PC-9 (cell line): Measurements from ENCODE around the gene JUND. TPM values are rescaled to one million over a fixed set of nuclear protein-coding genes. Genes with fewer than 3 reads are reported as not detected.

ENCODE experiments used
- BruUV-seq: library from RNA; stranded (reverse); fragments of 400-500 nt; replicated peaks from 2 replicates; lab custom pipeline; 2021; lab: Mats Ljungman, UMichigan
- CTCF ChIA-PET: fragments of 300-600 bp; sonication (Branson Sonifier 250); formaldehyde crosslinking; loops from one replicate; lab custom pipeline; 2022; ENCODE audit warnings: antibody characterized with exemption; lab: Charles Lee
- POLR2A ChIA-PET: fragments of 300-600 bp; sonication (Branson Sonifier 250); formaldehyde crosslinking; loops from one replicate; lab custom pipeline; 2022; ENCODE audit warnings: antibody characterized with exemption; ENCODE audit not compliant: unreplicated experiment; lab: Charles Lee
- DNase-seq, 2 experiments: peaks; one replicate each; pipeline versions ENCODE4 v3.0.0 to v3.0.0-alpha.2; 2015 to 2022; ENCODE audit warnings: mixed read lengths in 1 of 2
- H2AFZ ChIP-seq: fragments of 200-600 bp; sonication (generic); 2 replicates; pipeline ENCODE4 v1.8.1; 2017; ENCODE audit warnings: antibody characterized with exemption
- H3F3A ChIP-seq: fragments of 200-600 bp; sonication (generic); 2 replicates; pipeline ENCODE4 v1.8.1; 2017; ENCODE audit warnings: antibody characterized with exemption, mild to moderate bottlenecking, low read depth; ENCODE audit not compliant: insufficient read depth
- H3K27ac ChIP-seq: fragments of 200-600 bp; sonication (generic); 2 replicates; pipeline ENCODE4 v1.6.1; 2016; ENCODE audit warnings: mixed run types
- H3K27me3 ChIP-seq: fragments of 200-600 bp; sonication (generic); 2 replicates; pipeline ENCODE4 v1.6.1; 2016; ENCODE audit warnings: low read depth, mixed run types; ENCODE audit not compliant: insufficient read depth
- H3K36me3 ChIP-seq: fragments of 200-600 bp; sonication (generic); 2 replicates; pipeline ENCODE4 v1.6.1; 2016; ENCODE audit warnings: low read depth, mixed run types
- H3K4me1 ChIP-seq: fragments of 200-600 bp; sonication (generic); replicated peaks from 2 replicates; pipeline ENCODE4 v1.6.1; 2016; ENCODE audit warnings: mixed run types; ENCODE audit not compliant: insufficient read depth
- H3K4me2 ChIP-seq: fragments of 200-600 bp; sonication (generic); 2 replicates; pipeline ENCODE4 v1.6.1; 2017; ENCODE audit warnings: mixed run types
- H3K4me3 ChIP-seq: fragments of 200-600 bp; sonication (generic); 2 replicates; pipeline ENCODE4 v1.6.1; 2016; ENCODE audit warnings: mixed run types
- H3K79me2 ChIP-seq: fragments of 200-600 bp; sonication (generic); 2 replicates; pipeline ENCODE4 v1.6.1; 2017; ENCODE audit warnings: low read depth, mixed run types
- H3K9me2 ChIP-seq: fragments of 200-600 bp; sonication (generic); 2 replicates; pipeline ENCODE4 v1.8.1; 2017; ENCODE audit warnings: mild to moderate bottlenecking; ENCODE audit not compliant: insufficient read depth
- H3K9me3 ChIP-seq: fragments of 200-600 bp; sonication (generic); 2 replicates; pipeline ENCODE4 v1.8.1; 2016; ENCODE audit warnings: low read depth; ENCODE audit not compliant: insufficient read depth
- H4K20me1 ChIP-seq: fragments of 200-600 bp; sonication (generic); 2 replicates; pipeline ENCODE4 v1.8.1; 2017; ENCODE audit not compliant: insufficient read depth
- EZH2 ChIP-seq: fragments of 200-600 bp; sonication (generic); IDR thresholded peaks from 2 replicates; pipeline ENCODE4 v1.8.0; 2017; ENCODE audit warnings: antibody characterized with exemption, low read depth
- intact Hi-C: fragments of 100-400 bp; cut with micrococcal nuclease; formaldehyde crosslinking; loops from one replicate; pipeline ENCODE4 v1.10.0; 2022; ENCODE audit not compliant: unreplicated experiment
- total RNA-seq: library from RNA; stranded (reverse); gene quantifications from 2 replicates; pipeline ENCODE4 v1.2.3, GENCODE V29; 2021
- TF ChIP-seq, protein P1 (sequence below): fragments of 200-600 bp; sonication (generic); conservative IDR thresholded peaks from 2 replicates; pipeline ENCODE4 v1.6.1; 2017; ENCODE audit warnings: mixed run types, antibody characterized with exemption, mild to moderate bottlenecking, moderate library complexity

Gene JUND
- total RNA-seq, 1 experiment from 2014 or later, result 115 TPM

- H3K4me1 ChIP-seq, result no peaks in the 10 kb centered on the region
- TF ChIP-seq, protein P1, sequence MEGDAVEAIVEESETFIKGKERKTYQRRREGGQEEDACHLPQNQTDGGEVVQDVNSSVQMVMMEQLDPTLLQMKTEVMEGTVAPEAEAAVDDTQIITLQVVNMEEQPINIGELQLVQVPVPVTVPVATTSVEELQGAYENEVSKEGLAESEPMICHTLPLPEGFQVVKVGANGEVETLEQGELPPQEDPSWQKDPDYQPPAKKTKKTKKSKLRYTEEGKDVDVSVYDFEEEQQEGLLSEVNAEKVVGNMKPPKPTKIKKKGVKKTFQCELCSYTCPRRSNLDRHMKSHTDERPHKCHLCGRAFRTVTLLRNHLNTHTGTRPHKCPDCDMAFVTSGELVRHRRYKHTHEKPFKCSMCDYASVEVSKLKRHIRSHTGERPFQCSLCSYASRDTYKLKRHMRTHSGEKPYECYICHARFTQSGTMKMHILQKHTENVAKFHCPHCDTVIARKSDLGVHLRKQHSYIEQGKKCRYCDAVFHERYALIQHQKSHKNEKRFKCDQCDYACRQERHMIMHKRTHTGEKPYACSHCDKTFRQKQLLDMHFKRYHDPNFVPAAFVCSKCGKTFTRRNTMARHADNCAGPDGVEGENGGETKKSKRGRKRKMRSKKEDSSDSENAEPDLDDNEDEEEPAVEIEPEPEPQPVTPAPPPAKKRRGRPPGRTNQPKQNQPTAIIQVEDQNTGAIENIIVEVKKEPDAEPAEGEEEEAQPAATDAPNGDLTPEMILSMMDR, result no peak
- no peak for TF ChIP-seq EZH2
- H3K27me3 ChIP-seq, result no peaks in the 10 kb centered on the region
- ChIA-PET CTCF (no interaction called here), POLR2A (no interaction called here)
- intact Hi-C loops, result no loop called here
- no TSS peak for BruUV-seq
- H3K9me2 ChIP-seq, result no peaks in the 10 kb centered on the region
- H4K20me1 ChIP-seq, result peaks cover 14% of the 10 kb centered on the region; the same call in 1 of the 2 replicates
- no peak overlapping the region for H3K27ac ChIP-seq
- H3F3A ChIP-seq, result peaks cover 10% of the 10 kb centered on the region; the same call in 1 of the 2 replicates
- no peak for DNase-seq
- H3K9me3 ChIP-seq, result no peaks in the 10 kb centered on the region
- H3K36me3 ChIP-seq, result peaks cover 20% of the 10 kb centered on the region
- H3K4me2 ChIP-seq, result no peak overlapping the region
- no peak overlapping the region for H3K4me3 ChIP-seq
- peaks cover 33% of the 10 kb centered on the region for H3K79me2 ChIP-seq
- no peak overlapping the region for H2AFZ ChIP-seq
Observed at GRCh38 chr19:18313398-18313797, 32.0 kb upstream of the JUND start.

- H3K79me2 ChIP-seq, result peaks cover 23% of the 10 kb centered on the region
- H3F3A ChIP-seq, result peaks cover 18% of the 10 kb centered on the region; the same call in 1 of the 2 replicates
- H3K9me2 ChIP-seq, result no peaks in the 10 kb centered on the region
- ChIA-PET POLR2A (no interaction called here), CTCF (no interaction called here)
- H3K4me1 ChIP-seq, result no peaks in the 10 kb centered on the region
- no peak overlapping the region for H2AFZ ChIP-seq
- no peak overlapping the region for H3K4me2 ChIP-seq
- no peaks in the 10 kb centered on the region for H3K9me3 ChIP-seq
- BruUV-seq, result no TSS peak
- H3K27ac ChIP-seq, result no peak overlapping the region
- H3K4me3 ChIP-seq, result no peak overlapping the region
- intact Hi-C loops, result no loop called here
- DNase-seq, result no peak
- peaks cover 20% of the 10 kb centered on the region for H3K36me3 ChIP-seq
- H3K27me3 ChIP-seq, result no peaks in the 10 kb centered on the region
- peaks cover 14% of the 10 kb centered on the region; the same call in 1 of the 2 replicates for H4K20me1 ChIP-seq
- TF ChIP-seq EZH2, result no peak
- TF ChIP-seq, protein P1, result no peak
Observed at GRCh38 chr19:18312092-18312534, 30.7 kb upstream of the JUND start.

DNA sequence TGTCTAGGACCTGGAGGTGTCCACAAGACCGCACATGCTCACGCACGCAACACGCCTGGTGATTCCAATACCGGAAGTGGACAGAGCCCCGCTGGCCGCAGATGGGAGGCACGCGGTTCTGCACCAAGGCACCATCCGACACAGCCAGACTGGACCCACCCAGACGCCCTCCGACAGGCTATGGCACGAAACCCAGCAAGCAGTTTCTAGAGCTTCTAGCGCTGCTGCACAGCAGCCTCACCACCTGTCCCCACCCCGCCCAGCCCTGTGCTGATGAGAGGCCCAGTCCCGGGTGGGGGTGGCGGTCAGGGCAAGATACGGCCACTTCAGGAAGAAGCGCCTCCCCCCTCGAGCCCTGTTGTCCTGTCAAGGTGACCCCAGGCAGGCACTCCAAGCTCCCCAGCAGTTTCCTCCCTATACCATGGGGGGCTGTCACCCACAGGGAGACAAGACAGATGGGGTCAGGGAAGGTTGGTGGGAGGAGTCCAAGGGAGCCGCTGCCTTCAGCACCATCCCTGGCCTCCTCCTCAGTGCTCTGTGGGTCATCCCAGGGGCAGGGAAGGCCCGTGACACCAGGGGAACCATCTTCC lies 30.2 kb upstream of the JUND start:
- TF ChIP-seq EZH2, result no peak
- TF ChIP-seq, protein P1, result no peak
- H3K9me3 ChIP-seq, result no peaks in the 10 kb centered on the region
- no peaks in the 10 kb centered on the region for H3K4me1 ChIP-seq
- H3K27me3 ChIP-seq, result no peaks in the 10 kb centered on the region
- H3K27ac ChIP-seq, result no peak overlapping the region
- no peak overlapping the region for H3K4me2 ChIP-seq
- POLR2A ChIA-PET, result interaction anchor here (0.6 to 0.7 kb wide), 2 partner anchors 10 to 30 kb away, joined by 3 read pairs; partner anchors contain the start of gene JUND
- H3K4me3 ChIP-seq, result no peak overlapping the region
- CTCF ChIA-PET, result no interaction called here
- intact Hi-C loops, result no loop called here
- no peak overlapping the region for H2AFZ ChIP-seq
- H3K79me2 ChIP-seq, result peaks cover 22% of the 10 kb centered on the region
- no TSS peak for BruUV-seq
- H4K20me1 ChIP-seq, result peaks cover 14% of the 10 kb centered on the region; the same call in 1 of the 2 replicates
- no peak for DNase-seq
- H3F3A ChIP-seq, result peaks cover 24% of the 10 kb centered on the region; the same call in 1 of the 2 replicates
- no peaks in the 10 kb centered on the region for H3K9me2 ChIP-seq
- H3K36me3 ChIP-seq, result peaks cover 20% of the 10 kb centered on the region
